GM12878 (cell line): Measurements from ENCODE around the gene CD200R1L. TPM values are rescaled to one million over a fixed set of nuclear protein-coding genes. Genes with fewer than 3 reads are reported as not detected.

Source experiments
- ATAC-seq: fragments of 200-7000 bp; cut with Tn5 transposase; 3 replicates; pipeline ENCODE4 v1.9.1; 2020; ENCODE audit warnings: mild to moderate bottlenecking, moderate library complexity
- BruUV-seq: library from RNA; stranded (reverse); fragments of 400-500 nt; replicated peaks from 2 replicates; lab custom pipeline; 2021; lab: Mats Ljungman, UMichigan
- CTCF ChIA-PET: fragments of 300-600 bp; sonication (Branson Sonifier 250); formaldehyde crosslinking; extraction: SDS; loops from one replicate; lab custom pipeline; 2021; ENCODE audit warnings: inconsistent platforms; lab: Yijun Ruan, JAX
- POLR2A ChIA-PET: fragments of 350-600 bp; formaldehyde crosslinking; extraction: SDS; loops from one replicate; lab custom pipeline; 2021; ENCODE audit warnings: inconsistent platforms; lab: Charles Lee
- RAD21 ChIA-PET: fragments of 300-600 bp; sonication (Branson Sonifier 250); formaldehyde crosslinking; loops from one replicate; lab custom pipeline; 2023; ENCODE audit warnings: antibody characterized with exemption; ENCODE audit not compliant: unreplicated experiment; lab: Charles Lee
- SMC1A ChIA-PET: fragments of 300-600 bp; sonication (Branson Sonifier 250); formaldehyde crosslinking; loops from one replicate; lab custom pipeline; 2023; ENCODE audit not compliant: unreplicated experiment, uncharacterized antibody; lab: Charles Lee
- DNase-seq: peaks from one replicate; pipeline ENCODE4 v3.0.0-alpha.2; 2011; ENCODE audit warnings: low read depth, low spot score
- FAIRE-seq: peaks from 3 replicates; lab custom pipeline; 2011; peaks lifted over from hg19 to GRCh38; lab: Jason Lieb, UNC
- H2AFZ ChIP-seq: 2 replicates; pipeline ENCODE4 v1.6.0; 2011; ENCODE audit warnings: low read depth, low read length, control low read depth; ENCODE audit not compliant: control insufficient read depth
- H3K27ac ChIP-seq: 2 replicates; pipeline ENCODE4 v1.5.1; 2011; ENCODE audit warnings: control low read depth; ENCODE audit not compliant: control insufficient read depth, insufficient read depth
- H3K27me3 ChIP-seq, 2 experiments: replicated peaks in 1 of 2; 2 replicates each; pipeline versions ENCODE4 v1.6.0 to v1.6.1; 2011; ENCODE audit warnings: low read length in 1 of 2; ENCODE audit not compliant: control insufficient read depth in 2 of 2, insufficient read depth in 2 of 2
- H3K36me3 ChIP-seq, 2 experiments: 2 replicates each; pipeline ENCODE4 v1.5.1; 2011; ENCODE audit warnings: low read length in 1 of 2; ENCODE audit not compliant: control insufficient read depth in 2 of 2, insufficient read depth in 2 of 2
- H3K4me1 ChIP-seq: 2 replicates; pipeline ENCODE4 v1.6.1; 2011; ENCODE audit warnings: mild to moderate bottlenecking, low read length, moderate library complexity, mixed read lengths; ENCODE audit not compliant: control insufficient read depth, insufficient read depth
- H3K4me2 ChIP-seq: 2 replicates; pipeline ENCODE4 v1.6.0; 2011; ENCODE audit warnings: control low read depth; ENCODE audit not compliant: control insufficient read depth, insufficient read depth
- H3K4me3 ChIP-seq: fragments of 200-600 bp; sonication (generic); 2 replicates; pipeline ENCODE4 v1.5.1; 2016
- H3K79me2 ChIP-seq: 2 replicates; pipeline ENCODE4 v1.6.0; 2011; ENCODE audit warnings: low read length; ENCODE audit not compliant: control insufficient read depth, insufficient read depth
- H3K9ac ChIP-seq: 2 replicates; pipeline ENCODE4 v1.8.0; 2011; ENCODE audit warnings: low read length, control low read depth, mixed read lengths; ENCODE audit not compliant: control insufficient read depth, insufficient read depth
- H3K9me3 ChIP-seq: replicated peaks from 3 replicates; pipeline ENCODE4 v1.5.1; 2011; ENCODE audit warnings: mild to moderate bottlenecking, low read length; ENCODE audit not compliant: control insufficient read depth, insufficient read depth
- H4K20me1 ChIP-seq: 2 replicates; pipeline ENCODE4 v1.6.0; 2011; ENCODE audit not compliant: control insufficient read depth, insufficient read depth
- BRCA1 ChIP-seq: IDR thresholded peaks from 2 replicates; pipeline ENCODE4 v1.6.1; 2011; ENCODE audit warnings: low read depth, low read length, improper control_type of control experiment
- CHD2 ChIP-seq: IDR thresholded peaks from 2 replicates; pipeline ENCODE4 v1.6.1; 2011; ENCODE audit warnings: low read depth, low read length, improper control_type of control experiment, borderline replicate concordance
- CHD4 ChIP-seq: fragments of 200-600 bp; sonication (generic); IDR thresholded peaks from 2 replicates; pipeline ENCODE4 v1.6.1; 2016; ENCODE audit warnings: mild to moderate bottlenecking
- FOXK2 ChIP-seq: fragments of 450-650 bp; IDR thresholded peaks from 2 replicates; pipeline ENCODE4 v1.6.1; 2017; ENCODE audit warnings: mild to moderate bottlenecking, moderate library complexity
- HCFC1 ChIP-seq: fragments of 150-350 bp; IDR thresholded peaks from 2 replicates; pipeline ENCODE4 v1.6.1; 2014; ENCODE audit warnings: low read length
- HDAC2 ChIP-seq: fragments of 200-600 bp; sonication (generic); IDR thresholded peaks from 2 replicates; pipeline ENCODE4 v1.6.1; 2017
- MEF2A ChIP-seq: IDR thresholded peaks from 2 replicates; pipeline ENCODE4 v1.6.1; 2011; ENCODE audit warnings: low read depth, mild to moderate bottlenecking, low read length, moderate library complexity; ENCODE audit not compliant: insufficient read depth
- MTA2 ChIP-seq: fragments of 450-650 bp; IDR thresholded peaks from 2 replicates; pipeline ENCODE4 v1.6.1; 2016; ENCODE audit warnings: low read depth, mild to moderate bottlenecking, moderate library complexity
- MYB ChIP-seq: fragments of 150-350 bp; IDR thresholded peaks from 2 replicates; pipeline ENCODE4 v1.6.1; 2014; ENCODE audit warnings: mild to moderate bottlenecking, low read depth, low read length, borderline replicate concordance
- NR2C1 ChIP-seq: fragments of 450-650 bp; IDR thresholded peaks from 2 replicates; pipeline ENCODE4 v1.6.1; 2017; ENCODE audit warnings: antibody characterized with exemption, mild to moderate bottlenecking, moderate library complexity
- NR2F1 ChIP-seq: fragments of 450-650 bp; conservative IDR thresholded peaks from 2 replicates; pipeline ENCODE4 v1.6.1; 2017; ENCODE audit warnings: mild to moderate bottlenecking
- RELB ChIP-seq: fragments of 450-650 bp; IDR thresholded peaks from 2 replicates; pipeline ENCODE4 v1.6.1; 2017; ENCODE audit warnings: low read depth, mild to moderate bottlenecking, moderate library complexity
- REST ChIP-seq: IDR thresholded peaks from 2 replicates; pipeline ENCODE4 v1.6.1; 2012; ENCODE audit warnings: mild to moderate bottlenecking, low read depth, low read length
- SMAD5 ChIP-seq: IDR thresholded peaks from 2 replicates; pipeline ENCODE4 v1.6.1; 2016; ENCODE audit warnings: antibody characterized with exemption, low read depth
- YY1 ChIP-seq: IDR thresholded peaks from 2 replicates; pipeline ENCODE4 v1.6.1; 2011; ENCODE audit warnings: low read depth, mild to moderate bottlenecking, low read length
- ZNF207 ChIP-seq: fragments of 450-650 bp; IDR thresholded peaks from 2 replicates; pipeline ENCODE4 v1.6.1; 2014; ENCODE audit warnings: antibody characterized with exemption, mild to moderate bottlenecking, borderline replicate concordance
- WGBS: methylation state at CpG from one replicate; pipeline ENCODE4 v1.1.6; 2016; ENCODE audit warnings: low lambda C conversion rate; ENCODE audit not compliant: insufficient replicate concordance, insufficient coverage; ENCODE audit errors: missing lambda C conversion rate; 5-methylcytosine and 5-hydroxymethylcytosine counted together
- in situ Hi-C: fragments of 300-500 bp; cut with MboI; formaldehyde crosslinking; loops from 9 replicates; pipeline ENCODE4 v1.14.3; 2018; ENCODE audit warnings: mixed read lengths
- intact Hi-C: fragments of 100-400 bp; cut with micrococcal nuclease; formaldehyde crosslinking; loops from one replicate; pipeline ENCODE4 v1.14.2; 2022; ENCODE audit not compliant: unreplicated experiment
- polyA plus RNA-seq, 11 experiments: library from polyadenylated mRNA; depleted of rRNA in 4 of 11; unstranded in 6 of 11; stranded (reverse) in 5 of 11; fragments of >200 nt; fragmentation: Nextera tagmentation in 4 of 11; fragmentation: Illumina TruSeq in 1 of 11; extraction: Ambion mirVana in 4 of 11; extraction: Trizol in 1 of 11; gene quantifications; 1 replicate in 1 of 11; 2 replicates in 10 of 11; pipeline versions ENCODE4 v1.2.1 to v1.2.3, GENCODE V29; 2011 to 2016; ENCODE audit warnings: inconsistent platforms in 2 of 11, missing spikeins in 2 of 11, low read depth in 1 of 11
- total RNA-seq, 4 experiments: library from RNA; depleted of rRNA in 3 of 4; stranded (reverse); fragments of >200 nt in 3 of 4; fragmentation: Illumina TruSeq in 1 of 4; extraction: Trizol in 1 of 4; gene quantifications; 2 replicates each; pipeline versions ENCODE4 v1.2.1 to v1.2.3, GENCODE V29; 2013 to 2021

Gene CD200R1L
- total and polyA plus RNA-seq, 10 of the 15 experiments (the other 5 are each of a cell fraction or from before 2014, with no cell fraction given): 0.41 TPM; not detected in 9

GRCh38 chr3:112822064-112823055 lies 24.3 kb downstream of the CD200R1L start:
- in situ Hi-C loops (no loop called here), intact Hi-C loops (no loop called here)
- ChIA-PET POLR2A (no interaction called here), RAD21 (no interaction called here), SMC1A (no interaction called here), CTCF (interaction anchor here (1.3 to 1.8 kb wide), 3 partner anchors 14 to 25 kb away, joined by 4 to 7 read pairs (median 4); no protein-coding TSS in a partner anchor)
- 93% methylated on average over 3 of the region's 3 CpGs for WGBS
- Histone ChIP-seq H3K9ac (no peak overlapping the region), H2AFZ (no peak overlapping the region), H3K4me2 (no peak overlapping the region), H3K4me1 (peaks cover 5% of the 10 kb centered on the region; the same call in 1 of the 2 replicates), H4K20me1 (no peaks in the 10 kb centered on the region), H3K27ac (no peak overlapping the region), H3K4me3 (no peak overlapping the region), H3K36me3 (no peaks in the 10 kb centered on the region), H3K9me3 (peaks cover 2% of the 10 kb centered on the region; the same call in 2 of the 3 replicates), H3K27me3 (no peaks in the 10 kb centered on the region), H3K79me2 (no peaks in the 10 kb centered on the region)
- DNase-seq: no peak
- no peak for ATAC-seq
- TF ChIP-seq MEF2A (no peak), HCFC1 (no peak), REST (no peak), CHD4 (no peak), BRCA1 (no peak), ZNF207 (no peak), CHD2 (no peak), HDAC2 (no peak), FOXK2 (no peak), NR2F1 (no peak), MYB (no peak), NR2C1 (no peak), SMAD5 (no peak), RELB (no peak), YY1 (no peak), MTA2 (no peak)
- FAIRE-seq: no peak
- BruUV-seq: no TSS peak
